T-helper 1 cell treated with Interleukin-12 subunit alpha and Interleukin-12 subunit beta and Interleukin-4 antibody, amounts not matched to agents 30 μg/mL and 1 μg/mL, for 36 hours (primary cell): ENCODE data around the gene CARMIL1.
"Not testable (repeated sequence)": the region's sequence is repeated elsewhere in the genome, so short reads cannot be mapped to it uniquely, and the experiment has no call there.

Experiments used
- H3K27ac Mint-ChIP-seq: one replicate; pipeline ENCODE4 v1.8.0; 2021; ENCODE audit warnings: mild to moderate bottlenecking, mixed read lengths
- H3K27me3 Mint-ChIP-seq: one replicate; pipeline ENCODE4 v1.8.0; 2021; ENCODE audit warnings: low read depth, mixed read lengths
- H3K36me3 Mint-ChIP-seq: one replicate; pipeline ENCODE4 v1.8.0; 2021; ENCODE audit warnings: low read depth, mixed read lengths
- H3K4me1 Mint-ChIP-seq: one replicate; pipeline ENCODE4 v1.8.0; 2021; ENCODE audit warnings: low read depth, mixed read lengths
- H3K4me3 Mint-ChIP-seq: one replicate; pipeline ENCODE4 v1.8.0; 2021; ENCODE audit warnings: mild to moderate bottlenecking, moderate library complexity, mixed read lengths
- H3K9me3 Mint-ChIP-seq: one replicate; pipeline ENCODE4 v1.8.0; 2021; ENCODE audit warnings: mixed read lengths

Gene CARMIL1

DNA sequence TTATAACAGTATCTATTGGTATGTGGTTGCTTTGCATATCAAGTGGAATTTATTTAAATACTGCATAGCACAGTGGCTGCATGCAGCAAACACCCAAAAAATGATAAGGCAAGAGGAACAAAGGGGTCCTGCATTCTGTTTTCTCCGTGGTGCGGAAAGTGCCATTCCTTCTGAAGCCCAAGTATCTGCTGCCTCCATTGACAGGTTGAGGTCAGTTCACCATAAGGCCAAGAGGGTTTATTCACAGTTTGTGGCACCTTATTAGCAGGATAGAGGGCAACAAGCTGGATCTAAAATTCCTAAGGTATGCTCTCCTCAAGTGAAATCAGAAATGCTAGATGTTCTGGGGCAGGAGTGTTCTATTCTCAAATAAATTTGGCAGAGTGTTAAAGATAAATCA is 9.3 kb downstream of the CARMIL1 start:
- H3K36me3 Mint-ChIP-seq: no peaks in the 10 kb centered on the region
- no peak overlapping the region for H3K4me3 Mint-ChIP-seq
- H3K4me1 Mint-ChIP-seq: no peaks in the 10 kb centered on the region
- H3K27me3 Mint-ChIP-seq: no peaks in the 10 kb centered on the region
- H3K9me3 Mint-ChIP-seq: no peaks in the 10 kb centered on the region
- no peak overlapping the region for H3K27ac Mint-ChIP-seq

DNA sequence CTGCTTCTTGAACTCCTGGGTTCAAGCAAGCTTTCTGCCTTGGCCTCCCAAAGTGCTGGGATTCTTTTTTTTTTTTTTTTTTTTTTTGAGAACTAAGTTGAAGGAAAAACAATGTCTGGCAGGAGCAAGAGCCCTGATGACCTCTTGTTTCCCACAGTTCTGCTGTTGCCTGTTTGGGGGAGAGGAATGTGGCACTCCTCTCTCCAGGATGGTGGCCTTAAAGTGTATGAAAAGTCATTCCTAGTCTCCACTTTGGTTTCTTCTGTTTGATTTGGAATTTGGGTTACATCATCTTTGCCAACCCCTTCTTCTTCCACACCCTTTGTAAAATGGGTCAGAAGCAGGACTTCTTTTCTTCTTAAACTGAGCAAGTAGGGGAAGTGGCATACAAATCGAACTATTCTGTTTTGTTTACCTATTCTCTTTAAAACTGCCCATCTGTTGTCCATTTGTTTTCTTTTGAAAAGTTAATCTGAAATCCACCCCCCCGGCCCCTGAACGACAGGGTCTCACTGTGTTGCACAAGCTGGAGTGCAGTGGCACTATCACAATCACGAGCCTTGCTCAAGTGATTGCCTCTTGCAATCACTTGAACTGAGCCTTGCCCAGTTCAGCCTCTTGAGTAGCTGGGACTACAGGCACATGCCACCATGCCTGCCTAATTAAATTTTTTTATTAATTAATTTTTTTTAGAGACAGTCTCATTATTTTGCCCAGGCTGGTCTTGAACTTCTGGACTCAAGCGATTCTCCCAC is 11.3 kb downstream of the CARMIL1 start:
- Mint-ChIP-seq H3K4me1 (no peaks in the 10 kb centered on the region), H3K27ac (no peak overlapping the region), H3K36me3 (no peaks in the 10 kb centered on the region), H3K9me3 (no peaks in the 10 kb centered on the region), H3K27me3 (no peaks in the 10 kb centered on the region), H3K4me3 (no peak overlapping the region)

DNA sequence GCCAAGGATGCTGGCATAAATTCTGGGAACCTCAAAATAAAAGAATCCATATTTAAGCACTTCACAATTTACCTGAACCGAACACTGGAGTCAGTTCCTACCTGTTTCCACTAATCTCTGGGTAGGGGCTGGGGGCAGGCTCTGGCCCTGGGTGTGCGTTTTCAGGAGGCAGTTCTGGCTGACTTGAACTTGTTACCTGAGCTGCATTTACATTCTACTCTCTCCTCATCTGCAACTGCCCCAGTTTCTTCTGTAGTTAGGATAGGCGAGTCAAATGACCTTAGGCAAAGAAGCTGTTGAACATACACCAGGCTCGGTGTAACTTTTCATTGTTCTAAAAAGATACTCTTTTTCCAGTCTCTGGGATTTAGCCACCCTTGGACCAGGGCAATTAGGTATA is 13.2 kb downstream of the CARMIL1 start:
- Mint-ChIP-seq H3K36me3 (no peaks in the 10 kb centered on the region), H3K9me3 (no peaks in the 10 kb centered on the region), H3K27ac (no peak overlapping the region), H3K4me1 (no peaks in the 10 kb centered on the region), H3K4me3 (no peak overlapping the region), H3K27me3 (no peaks in the 10 kb centered on the region)

DNA sequence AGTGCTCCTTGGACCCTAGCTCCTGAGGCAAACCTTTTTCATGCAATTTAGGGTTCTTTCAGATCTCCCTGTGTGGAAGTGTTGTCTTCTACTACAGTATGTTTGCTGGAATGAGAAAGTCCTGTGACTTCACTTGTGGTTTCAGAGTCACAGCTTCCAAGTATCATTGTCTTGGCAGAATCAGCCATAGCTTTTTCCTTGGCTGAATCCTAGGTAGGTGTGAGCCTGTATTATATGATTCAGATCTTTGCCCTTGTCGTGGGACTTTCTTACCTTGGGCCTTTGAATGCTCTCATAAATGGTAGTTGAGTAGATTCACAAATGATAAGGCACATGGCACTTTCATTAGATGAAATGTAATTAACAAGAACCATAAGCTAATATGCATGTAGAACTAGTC is 16.5 kb downstream of the CARMIL1 start:
- H3K27ac Mint-ChIP-seq: no peak overlapping the region
- H3K4me3 Mint-ChIP-seq: no peak overlapping the region
- no peaks in the 10 kb centered on the region for H3K36me3 Mint-ChIP-seq
- no peaks in the 10 kb centered on the region for H3K4me1 Mint-ChIP-seq
- no peaks in the 10 kb centered on the region for H3K27me3 Mint-ChIP-seq
- H3K9me3 Mint-ChIP-seq: no peaks in the 10 kb centered on the region

DNA sequence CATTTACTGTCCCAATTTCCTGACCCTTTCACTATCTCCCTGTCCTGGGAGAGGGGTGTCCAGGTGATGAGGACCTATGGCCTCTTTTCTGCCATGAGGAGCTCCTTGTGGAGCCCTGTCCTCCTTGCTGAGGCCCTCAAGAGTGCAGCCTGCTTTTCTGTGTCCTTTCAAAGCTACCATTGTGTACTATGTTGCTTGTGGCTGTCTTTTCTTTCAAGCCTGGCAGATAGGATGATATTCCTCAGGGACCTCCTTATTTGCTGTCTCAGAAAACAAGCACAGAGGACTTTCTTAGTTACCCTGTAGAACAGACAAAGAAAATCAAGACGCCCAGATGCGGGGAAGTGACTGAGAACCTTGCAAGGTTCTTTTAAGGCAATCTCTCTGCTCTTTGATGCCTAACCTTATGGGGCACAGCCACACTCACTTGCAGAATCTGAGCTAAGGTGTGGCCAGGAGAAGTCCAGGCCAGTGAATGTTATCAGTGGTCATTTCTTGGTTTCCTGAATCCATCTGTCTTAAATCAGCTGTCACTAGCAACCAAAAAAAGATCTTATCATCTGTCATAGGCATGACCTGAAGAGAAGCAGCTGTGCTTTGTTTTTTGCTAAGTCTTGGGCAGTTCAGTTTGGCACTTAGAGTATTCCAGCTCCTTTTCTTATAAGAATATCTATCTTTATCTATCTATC is 17.2 kb downstream of the CARMIL1 start:
- no peaks in the 10 kb centered on the region for H3K27me3 Mint-ChIP-seq
- no peaks in the 10 kb centered on the region for H3K36me3 Mint-ChIP-seq
- H3K9me3 Mint-ChIP-seq: no peaks in the 10 kb centered on the region
- no peaks in the 10 kb centered on the region for H3K4me1 Mint-ChIP-seq
- no peak overlapping the region for H3K27ac Mint-ChIP-seq
- no peak overlapping the region for H3K4me3 Mint-ChIP-seq

DNA sequence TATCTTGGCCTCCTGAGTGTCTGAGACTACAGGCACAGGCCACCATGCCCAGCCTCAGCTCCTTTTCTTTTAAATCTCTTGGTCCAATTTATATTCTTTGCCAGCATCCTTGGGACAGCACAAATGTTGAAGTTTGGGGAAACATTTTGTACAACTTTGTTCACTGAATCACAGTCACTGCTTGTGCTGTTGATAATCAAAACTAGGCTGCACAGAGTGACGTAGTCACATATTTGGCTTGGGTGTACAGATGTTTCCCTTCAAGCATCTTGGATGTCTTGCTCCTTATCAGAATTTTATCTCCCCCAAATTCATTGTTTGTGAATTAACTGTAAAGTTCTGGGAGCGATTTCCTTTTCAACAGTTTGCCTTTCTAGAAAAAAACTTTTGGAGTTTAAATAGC is 17.9 kb downstream of the CARMIL1 start:
- Mint-ChIP-seq H3K27ac (no peak overlapping the region), H3K9me3 (no peaks in the 10 kb centered on the region), H3K4me3 (no peak overlapping the region), H3K36me3 (no peaks in the 10 kb centered on the region), H3K27me3 (peaks cover 3% of the 10 kb centered on the region), H3K4me1 (no peaks in the 10 kb centered on the region)

DNA sequence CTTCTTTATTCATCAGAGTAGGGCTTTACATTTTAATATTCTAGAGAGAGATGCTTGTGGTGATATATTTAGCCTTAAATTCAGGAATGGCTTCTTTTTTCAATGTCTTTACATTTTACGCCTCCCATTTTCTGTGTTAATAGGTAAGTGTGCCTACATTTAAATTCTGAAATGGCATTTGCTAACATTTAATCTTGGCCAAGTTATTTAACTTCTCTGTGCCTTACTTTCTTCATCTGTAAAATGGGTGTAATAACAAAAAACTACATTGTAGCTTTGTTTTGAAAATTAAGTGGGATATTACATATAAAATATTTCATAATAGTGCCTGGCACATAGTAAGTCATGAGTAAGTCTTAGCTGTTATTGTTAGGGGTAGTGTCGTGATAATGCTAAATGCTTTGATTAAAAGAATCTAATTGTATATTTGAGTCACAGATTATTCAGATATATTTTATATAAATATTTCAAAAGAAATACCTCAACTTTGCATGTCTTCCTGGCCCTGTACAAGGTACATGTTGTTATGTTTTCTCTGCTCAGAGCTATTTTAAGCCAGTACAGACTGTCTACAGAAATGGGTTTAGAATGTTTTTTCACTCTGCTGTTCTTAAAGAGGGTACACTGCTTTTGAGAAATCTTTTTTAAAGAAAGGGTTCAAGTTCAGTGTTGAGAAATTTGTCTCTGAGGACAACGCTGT is 18.8 kb downstream of the CARMIL1 start:
- no peak overlapping the region for H3K4me3 Mint-ChIP-seq
- H3K9me3 Mint-ChIP-seq: no peaks in the 10 kb centered on the region
- no peaks in the 10 kb centered on the region for H3K4me1 Mint-ChIP-seq
- peaks cover 3% of the 10 kb centered on the region for H3K27me3 Mint-ChIP-seq
- no peaks in the 10 kb centered on the region for H3K36me3 Mint-ChIP-seq
- H3K27ac Mint-ChIP-seq: no peak overlapping the region

DNA sequence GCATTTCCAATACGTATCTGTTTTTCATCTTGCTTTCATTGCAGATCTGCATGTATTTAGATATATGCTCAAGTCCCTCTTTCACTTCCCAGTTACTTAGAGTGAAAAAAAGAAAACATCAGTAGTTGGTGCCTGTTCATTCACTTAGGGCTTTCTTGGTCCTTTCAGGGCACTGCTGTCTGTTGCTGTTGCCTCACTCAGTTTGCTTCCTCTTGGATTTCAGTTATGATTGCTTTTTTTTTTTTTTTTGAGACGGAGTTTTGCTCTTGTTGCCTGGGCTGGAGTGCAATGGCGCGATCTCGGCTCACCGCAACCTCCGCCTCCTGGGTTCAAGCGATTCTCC is 19.3 kb downstream of the CARMIL1 start:
- H3K4me3 Mint-ChIP-seq, H3K36me3 Mint-ChIP-seq, H3K4me1 Mint-ChIP-seq, H3K27me3 Mint-ChIP-seq, H3K9me3 Mint-ChIP-seq, H3K27ac Mint-ChIP-seq: not testable (repeated sequence)

DNA sequence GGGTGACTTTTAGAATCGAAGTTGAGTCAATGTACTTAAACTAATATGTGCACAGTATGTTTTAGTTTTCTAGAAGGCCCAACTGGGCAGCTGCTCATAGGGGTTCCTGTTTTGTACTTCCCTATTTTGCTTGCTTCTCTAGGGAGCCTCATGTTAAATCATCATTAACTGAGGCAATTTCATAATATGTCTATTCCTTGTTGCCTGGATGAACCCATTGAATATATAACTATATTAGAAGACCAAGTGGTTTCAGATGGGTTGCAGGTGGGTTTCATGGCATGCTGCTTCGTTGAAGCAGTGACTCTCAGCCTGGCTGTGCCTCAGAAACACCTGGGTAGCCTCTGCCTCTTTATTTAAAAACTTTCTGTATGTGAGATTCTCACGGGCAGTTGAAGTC is 22.2 kb downstream of the CARMIL1 start:
- Mint-ChIP-seq H3K27me3 (peaks cover 3% of the 10 kb centered on the region), H3K9me3 (no peaks in the 10 kb centered on the region), H3K27ac (no peak overlapping the region), H3K4me1 (no peaks in the 10 kb centered on the region), H3K36me3 (no peaks in the 10 kb centered on the region), H3K4me3 (no peak overlapping the region)

DNA sequence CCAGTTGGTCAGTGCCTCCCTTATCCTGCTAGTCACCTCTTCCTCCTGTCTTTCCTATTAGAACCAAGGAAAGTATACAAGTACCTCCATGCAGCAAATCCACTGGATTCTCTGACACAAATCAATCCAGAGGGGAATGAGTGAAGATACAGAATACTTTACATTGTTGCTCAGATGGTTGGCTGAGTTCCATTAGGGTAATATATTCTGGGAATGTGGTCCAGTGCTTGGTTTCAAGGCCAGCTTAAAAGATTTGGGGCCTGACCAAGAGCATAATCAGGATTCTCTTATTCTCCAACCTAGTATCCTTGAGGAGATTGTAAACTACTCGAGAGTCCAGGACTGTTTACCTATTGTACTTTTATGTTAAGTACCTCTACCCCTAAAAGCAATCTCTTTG is 23.0 kb downstream of the CARMIL1 start:
- Mint-ChIP-seq H3K9me3 (no peaks in the 10 kb centered on the region), H3K36me3 (no peaks in the 10 kb centered on the region), H3K27ac (no peak overlapping the region), H3K4me1 (no peaks in the 10 kb centered on the region), H3K27me3 (peaks cover 3% of the 10 kb centered on the region), H3K4me3 (no peak overlapping the region)

DNA sequence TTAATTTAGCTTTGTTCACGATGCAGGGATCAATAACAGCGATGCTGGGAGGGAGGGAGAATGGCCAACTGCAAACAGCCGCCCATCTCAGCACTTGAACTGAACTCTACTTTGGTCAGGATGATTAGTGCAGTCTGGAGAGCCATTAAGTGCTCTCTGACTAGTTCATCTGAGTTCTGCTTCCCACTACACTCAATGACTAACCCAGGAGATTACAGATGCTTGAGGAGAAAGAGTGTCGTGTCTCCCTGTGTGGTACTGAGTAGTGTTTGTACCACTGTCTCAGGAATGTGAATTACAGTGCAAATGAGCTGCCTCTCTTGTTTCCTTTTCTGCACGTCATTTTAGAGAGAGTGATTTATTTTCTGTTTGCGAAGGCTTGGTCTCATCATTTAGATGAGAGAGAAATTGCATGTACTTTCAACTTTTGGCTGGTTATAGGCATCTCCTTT is 23.5 kb downstream of the CARMIL1 start:
- Mint-ChIP-seq H3K27me3 (peaks cover 3% of the 10 kb centered on the region), H3K4me3 (no peak overlapping the region), H3K4me1 (no peaks in the 10 kb centered on the region), H3K9me3 (no peaks in the 10 kb centered on the region), H3K36me3 (no peaks in the 10 kb centered on the region), H3K27ac (no peak overlapping the region)

DNA sequence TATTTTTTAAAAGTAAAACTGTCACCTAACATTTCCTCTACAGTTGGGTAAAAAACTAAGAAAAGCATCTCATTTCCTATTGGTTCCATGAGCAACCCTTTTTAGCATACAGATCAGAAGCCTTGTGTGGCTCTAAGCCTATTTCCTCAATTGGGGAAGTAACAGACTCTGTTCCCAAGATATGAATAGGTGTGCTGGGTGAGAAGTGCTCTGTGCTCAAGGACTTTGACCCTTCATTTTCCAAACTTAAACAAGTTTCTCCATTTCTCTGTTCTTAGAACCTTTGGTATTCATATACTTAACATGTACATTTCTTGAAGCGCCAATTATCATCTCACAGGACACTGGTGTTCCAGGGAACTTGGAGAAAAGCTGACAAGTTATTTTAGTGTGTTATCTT is 24.1 kb downstream of the CARMIL1 start:
- Mint-ChIP-seq H3K27ac (no peak overlapping the region), H3K4me1 (no peaks in the 10 kb centered on the region), H3K27me3 (peaks cover 3% of the 10 kb centered on the region), H3K9me3 (no peaks in the 10 kb centered on the region), H3K36me3 (no peaks in the 10 kb centered on the region), H3K4me3 (no peak overlapping the region)

DNA sequence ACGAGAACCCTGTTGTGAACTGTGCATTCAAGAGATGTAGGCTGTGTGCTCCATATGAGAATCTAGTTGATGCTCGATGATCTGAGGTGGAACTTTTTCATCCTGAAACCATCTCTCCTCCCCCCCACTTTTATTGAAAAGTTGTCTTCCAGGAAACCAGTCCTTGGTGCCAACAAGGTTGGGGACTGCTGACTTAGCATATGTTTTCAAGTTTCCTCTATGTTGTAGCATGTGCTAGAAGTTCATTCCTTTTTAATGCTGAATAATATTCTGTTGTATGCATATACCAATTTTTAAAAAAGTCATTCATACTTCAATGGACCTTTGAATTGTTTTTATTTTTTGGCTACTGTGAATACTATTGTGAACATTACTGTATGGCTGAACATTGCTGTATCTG is 27.2 kb downstream of the CARMIL1 start:
- H3K27me3 Mint-ChIP-seq: peaks cover 3% of the 10 kb centered on the region
- H3K4me1 Mint-ChIP-seq: no peaks in the 10 kb centered on the region
- H3K36me3 Mint-ChIP-seq: no peaks in the 10 kb centered on the region
- H3K27ac Mint-ChIP-seq: no peak overlapping the region
- H3K4me3 Mint-ChIP-seq: no peak overlapping the region
- H3K9me3 Mint-ChIP-seq: no peaks in the 10 kb centered on the region

DNA sequence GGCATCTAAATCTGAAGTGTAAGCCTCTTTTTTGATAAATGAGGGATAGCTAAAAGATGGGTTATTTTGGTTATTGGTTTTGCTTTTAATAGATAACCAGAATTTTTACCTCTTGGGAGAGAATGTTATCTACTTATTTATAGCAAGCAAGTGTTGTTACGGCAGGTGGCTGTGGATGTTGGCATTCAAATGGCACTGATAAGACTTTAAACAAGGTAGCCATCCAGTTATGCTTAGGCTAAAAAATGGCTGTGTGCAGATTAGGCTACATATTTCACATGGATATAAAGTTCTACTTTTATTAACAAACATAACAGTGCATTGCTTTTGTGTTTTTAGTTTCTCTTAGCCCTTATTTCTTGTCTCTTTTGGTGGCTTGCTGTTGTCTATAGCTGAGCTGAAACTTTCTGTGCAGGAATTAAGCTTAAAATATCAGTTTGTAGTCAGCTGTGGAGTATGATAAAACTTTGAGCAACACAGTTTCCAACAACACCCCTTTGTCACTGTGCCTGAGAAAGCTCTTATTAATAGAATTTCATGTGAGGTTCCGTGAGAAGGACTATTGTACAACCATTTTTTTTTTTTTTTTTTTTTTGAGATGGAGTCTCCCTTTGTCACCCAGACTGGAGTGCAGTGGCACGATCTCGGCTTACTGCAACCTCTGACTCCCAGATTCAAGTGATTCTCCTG is 28.8 kb downstream of the CARMIL1 start:
- H3K36me3 Mint-ChIP-seq: no peaks in the 10 kb centered on the region
- no peaks in the 10 kb centered on the region for H3K9me3 Mint-ChIP-seq
- peaks cover 4% of the 10 kb centered on the region for H3K4me1 Mint-ChIP-seq
- no peak overlapping the region for H3K27ac Mint-ChIP-seq
- H3K4me3 Mint-ChIP-seq: no peak overlapping the region
- no peaks in the 10 kb centered on the region for H3K27me3 Mint-ChIP-seq

DNA sequence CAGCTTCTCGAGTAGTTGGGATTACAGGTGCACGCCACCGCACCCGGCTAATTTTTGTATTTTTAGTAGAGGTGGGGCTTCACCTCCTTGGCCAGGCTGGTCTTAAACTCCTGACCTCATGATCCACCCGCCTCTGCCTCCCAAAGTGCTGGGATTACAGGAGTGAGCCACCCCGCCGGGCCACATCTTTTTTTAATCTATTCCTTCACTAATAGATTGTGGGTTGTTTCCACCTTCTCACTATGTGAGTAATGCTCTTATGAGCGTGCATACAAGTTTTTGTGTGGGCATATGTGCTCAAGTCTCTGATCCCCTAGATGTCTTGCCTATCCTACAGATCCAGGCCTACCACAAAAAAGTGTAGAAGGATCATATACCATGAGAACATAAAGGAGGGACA is 30.7 kb downstream of the CARMIL1 start:
- H3K27ac Mint-ChIP-seq: no peak overlapping the region
- peaks cover 7% of the 10 kb centered on the region for H3K4me1 Mint-ChIP-seq
- no peak overlapping the region for H3K4me3 Mint-ChIP-seq
- H3K27me3 Mint-ChIP-seq: no peaks in the 10 kb centered on the region
- no peaks in the 10 kb centered on the region for H3K36me3 Mint-ChIP-seq
- no peaks in the 10 kb centered on the region for H3K9me3 Mint-ChIP-seq
